ENCODE measurements around the gene JARID2. TPM values are rescaled to one million over a fixed set of nuclear protein-coding genes. Genes with fewer than 3 reads are reported as not detected.

The JARID2 gene
- total and polyA plus RNA-seq, 9 of the 15 experiments (the other 6 are each of a cell fraction or from before 2014, with no cell fraction given) = 5.0 to 29.0 (median 15.6) TPM

- no peak for TF ChIP-seq ZNF609 (CRISPR knock-in tag; IDR thresholded peaks at IDR 0.05; ENCODE audit: borderline replicate concordance)
- no peak for TF ChIP-seq MEF2A (IDR thresholded peaks at IDR 0.05; ENCODE audit: control insufficient read depth, low read depth, low read length)
- no peak for TF ChIP-seq ZNF354B (CRISPR knock-in tag; IDR thresholded peaks at IDR 0.05)
- no peak for TF ChIP-seq KLF6 (CRISPR knock-in tag; IDR thresholded peaks at IDR 0.05; ENCODE audit: borderline replicate concordance)
- no peak for TF ChIP-seq ZNF407 (IDR thresholded peaks at IDR 0.05; ENCODE audit: low read depth)
- peak in 1 of 3 experiments; percentile 18; a peak in 1 of 6 replicates for TF ChIP-seq CTCF (IDR thresholded peaks at IDR 0.05 in 2 of 3, conservative IDR thresholded peaks at IDR 0.05 in 1 of 3; ENCODE audit: insufficient read depth in 2 of 3, low read depth in 1 of 3, low read length in 3 of 3)
- peak; percentile 27 for TF ChIP-seq NUFIP1 (IDR thresholded peaks at IDR 0.05; ENCODE audit: partially characterized antibody)
- TF ChIP-seq STAG1 (CRISPR knock-in tag; IDR thresholded peaks at IDR 0.05; ENCODE audit: borderline replicate concordance) = no peak
- TF ChIP-seq KLF13 (tag; IDR thresholded peaks at IDR 0.05; ENCODE audit: borderline replicate concordance, low read depth) = no peak
- no peak for TF ChIP-seq ZBTB26 (CRISPR knock-in tag; IDR thresholded peaks at IDR 0.05)
These were observed 53.7 kb downstream of the JARID2 start (continued) for GRCh38 chr6:15299430-15300131.

Measured in K562 (cell line).